Sigmoid colon (tissue), 7 donors: ENCODE measurements around the gene CSF2. TPM values are rescaled to one million over a fixed set of nuclear protein-coding genes. Genes with fewer than 3 reads are reported as not detected.

Source experiments
- DNase-seq: peaks from one replicate; pipeline ENCODE4 v3.0.0-alpha.2; 2019
- H3K27ac ChIP-seq, 4 donors: fragments of 200-600 bp; sonication (generic); one replicate each; pipeline ENCODE4 v1.5.1; 2016 to 2019; ENCODE audit warnings: mild to moderate bottlenecking in 1 of 4
- H3K27me3 ChIP-seq, 3 donors: fragments of 200-600 bp; sonication (generic); one replicate each; pipeline ENCODE4 v1.5.1; 2019; ENCODE audit warnings: mild to moderate bottlenecking in 1 of 3
- H3K36me3 ChIP-seq, 4 donors: fragments of 200-600 bp; sonication (generic); one replicate each; pipeline ENCODE4 v1.5.1; 2016 to 2019
- H3K4me1 ChIP-seq, 4 donors: fragments of 200-600 bp; sonication (generic); one replicate each; pipeline ENCODE4 v1.5.1; 2017 to 2019
- H3K4me3 ChIP-seq, 4 donors: fragments of 200-600 bp; sonication (generic); one replicate each; pipeline ENCODE4 v1.5.1; 2017 to 2019; ENCODE audit warnings: mild to moderate bottlenecking in 2 of 4, moderate library complexity in 1 of 4
- H3K9me3 ChIP-seq, 4 donors: fragments of 200-600 bp in 3 of 4; sonication (generic) in 3 of 4; one replicate each; pipeline versions ENCODE4 v1.5.1 to v1.6.1; 2013 to 2019
- CTCF ChIP-seq, 4 experiments: fragments of 450-650 bp in 3 of 4; fragments of 200-600 bp in 1 of 4; IDR thresholded peaks; one replicate each; pipeline ENCODE4 v1.5.1; 2016 to 2019; ENCODE audit warnings: antibody characterized with exemption in 4 of 4, mild to moderate bottlenecking in 3 of 4, moderate library complexity in 2 of 4
- EP300 ChIP-seq, 4 donors: sonication (generic); formaldehyde crosslinking; IDR thresholded peaks; one replicate each; pipeline ENCODE4 v1.6.1; 2017; ENCODE audit warnings: antibody characterized with exemption in 4 of 4
- POLR2A ChIP-seq, 2 donors: fragments of 450-650 bp; IDR thresholded peaks; one replicate each; pipeline ENCODE4 v1.6.1; 2016; ENCODE audit warnings: antibody characterized with exemption in 2 of 2, mild to moderate bottlenecking in 2 of 2, moderate library complexity in 2 of 2
- POLR2AphosphoS5 ChIP-seq, 4 donors: sonication (generic); formaldehyde crosslinking; IDR thresholded peaks; one replicate each; pipeline ENCODE4 v1.6.1; 2017; ENCODE audit warnings: antibody characterized with exemption in 4 of 4
- WGBS, 2 donors: extraction: QIAGEN DNeasy Blood & Tissue Kit; methylation state at CpG; one replicate each; pipeline ENCODE4 v1.1.7; 2013; 5-methylcytosine and 5-hydroxymethylcytosine counted together
- intact Hi-C: fragments of 100-400 bp; cut with DNase I; formaldehyde crosslinking; loops from one replicate; pipeline ENCODE4 v1.15.1; 2023
- polyA plus RNA-seq, 3 donors: library from polyadenylated mRNA; stranded (reverse); fragments of 200-250 nt; gene quantifications; one replicate each; pipeline ENCODE4 v1.2.3, GENCODE V29; 2013
- total RNA-seq, 4 donors: library from RNA; depleted of rRNA; stranded (reverse); fragments of >200 nt; gene quantifications; one replicate each; pipeline ENCODE4 v1.1.0, GENCODE V29; 2016
- donor health status: healthy with polysubstance abuse.
- donor health status: Bipolar disorder and iron deficiency.
- donor health status: healthy.

CSF2 gene
- total and polyA plus RNA-seq, 7 donors: 1.1 TPM; not detected in 6

- TF ChIP-seq CTCF (IDR thresholded peaks at IDR 0.05) (no peak), EP300 (IDR thresholded peaks at IDR 0.05) (no peak), POLR2A (IDR thresholded peaks at IDR 0.05) (no peak), POLR2AphosphoS5 (IDR thresholded peaks at IDR 0.05) (no peak)
- Histone ChIP-seq H3K4me3 (no peak overlapping the region), H3K9me3 (no peaks in the 10 kb centered on the region), H3K36me3 (no peaks in the 10 kb centered on the region), H3K4me1 (no peaks in the 10 kb centered on the region), H3K27me3 (no peaks in the 10 kb centered on the region), H3K27ac (no peak overlapping the region)
- WGBS, 2 donors: 79 to 88% methylated on average over 5 of the region's 5 CpGs
- DNase-seq: no peak
- intact Hi-C loops: no loop called here
Observed at GRCh38 chr5:132026516-132027008, 47.0 kb upstream of the CSF2 start.

- WGBS, 2 donors: 86% methylated on average over 2 of the region's 2 CpGs
- DNase-seq: no peak
- Histone ChIP-seq H3K36me3 (no peaks in the 10 kb centered on the region), H3K27me3 (no peaks in the 10 kb centered on the region), H3K4me1 (no peaks in the 10 kb centered on the region), H3K4me3 (no peak overlapping the region), H3K9me3 (no peaks in the 10 kb centered on the region), H3K27ac (no peak overlapping the region)
- TF ChIP-seq POLR2A (IDR thresholded peaks at IDR 0.05): no peak
- TF ChIP-seq POLR2AphosphoS5 (IDR thresholded peaks at IDR 0.05): no peak
- TF ChIP-seq CTCF (IDR thresholded peaks at IDR 0.05): no peak
- TF ChIP-seq EP300 (IDR thresholded peaks at IDR 0.05): no peak
- intact Hi-C loops: no loop called here
Observed at GRCh38 chr5:132027027-132027426, 46.6 kb upstream of the CSF2 start.

- Histone ChIP-seq H3K4me1 (no peaks in the 10 kb centered on the region), H3K9me3 (no peaks in the 10 kb centered on the region), H3K36me3 (no peaks in the 10 kb centered on the region), H3K27ac (no peak overlapping the region), H3K4me3 (no peak overlapping the region), H3K27me3 (no peaks in the 10 kb centered on the region)
- intact Hi-C loops: no loop called here
- no peak for DNase-seq
- 59 to 81% methylated on average over 4 of the region's 4 CpGs for WGBS, 2 donors
- TF ChIP-seq CTCF (IDR thresholded peaks at IDR 0.05) (no peak), EP300 (IDR thresholded peaks at IDR 0.05) (no peak), POLR2AphosphoS5 (IDR thresholded peaks at IDR 0.05) (no peak), POLR2A (IDR thresholded peaks at IDR 0.05) (no peak)
Observed at GRCh38 chr5:132029609-132030330, 43.8 kb upstream of the CSF2 start.

- Histone ChIP-seq H3K27ac (no peak overlapping the region), H3K4me3 (no peak overlapping the region), H3K27me3 (no peaks in the 10 kb centered on the region), H3K4me1 (no peaks in the 10 kb centered on the region), H3K36me3 (no peaks in the 10 kb centered on the region), H3K9me3 (no peaks in the 10 kb centered on the region)
- TF ChIP-seq POLR2A (IDR thresholded peaks at IDR 0.05): no peak
- TF ChIP-seq EP300 (IDR thresholded peaks at IDR 0.05): no peak
- TF ChIP-seq POLR2AphosphoS5 (IDR thresholded peaks at IDR 0.05): no peak
- no peak for TF ChIP-seq CTCF (IDR thresholded peaks at IDR 0.05)
- intact Hi-C loops: no loop called here
- DNase-seq: no peak
- WGBS, 2 donors: 91 to 96% methylated on average over 2 of the region's 2 CpGs
Observed at GRCh38 chr5:132030610-132031009, 43.0 kb upstream of the CSF2 start.

GRCh38 chr5:132032196-132032595, 41.4 kb upstream of the CSF2 start:
- H3K4me3 ChIP-seq: no peak overlapping the region
- H3K9me3 ChIP-seq: no peaks in the 10 kb centered on the region
- DNase-seq: no peak
- TF ChIP-seq EP300 (IDR thresholded peaks at IDR 0.05) (no peak), POLR2AphosphoS5 (IDR thresholded peaks at IDR 0.05) (no peak), POLR2A (IDR thresholded peaks at IDR 0.05) (no peak), CTCF (IDR thresholded peaks at IDR 0.05) (no peak)
- H3K36me3 ChIP-seq: no peaks in the 10 kb centered on the region
- no peak overlapping the region for H3K27ac ChIP-seq
- H3K27me3 ChIP-seq: no peaks in the 10 kb centered on the region
- no peaks in the 10 kb centered on the region for H3K4me1 ChIP-seq
- intact Hi-C loops: no loop called here
